Endothelial cell of umbilical vein (primary cell): ENCODE data around the gene BTBD17. TPM values are rescaled to one million over a fixed set of nuclear protein-coding genes. Genes with fewer than 3 reads are reported as not detected.

Source experiments
- BruUV-seq: library from RNA; stranded (reverse); fragments of 400-500 nt; replicated peaks from 2 replicates; lab custom pipeline; 2021; lab: Mats Ljungman, UMichigan
- CTCF ChIA-PET: fragments of 300-600, 350-600 bp; sonication (Branson Sonifier 250); formaldehyde crosslinking; loops from one replicate; lab custom pipeline; 2021; ENCODE audit warnings: antibody characterized with exemption, inconsistent platforms; lab: Charles Lee
- POLR2A ChIA-PET: fragments of 300-600, 350-600 bp; sonication (Branson Sonifier 250); formaldehyde crosslinking; loops from one replicate; lab custom pipeline; 2021; ENCODE audit warnings: antibody characterized with exemption, inconsistent platforms; lab: Charles Lee
- DNase-seq: peaks from one replicate; pipeline ENCODE4 v3.0.0-alpha.2; 2011; ENCODE audit warnings: low read depth, low spot score
- FAIRE-seq: peaks from 2 replicates; lab custom pipeline; 2011; peaks lifted over from hg19 to GRCh38; lab: Jason Lieb, UNC
- H2AFZ ChIP-seq: 2 replicates; pipeline ENCODE4 v1.6.0; 2012; ENCODE audit warnings: low read depth, low read length, control low read depth, inconsistent platforms
- H3K27ac ChIP-seq: 2 replicates; pipeline ENCODE4 v1.5.1; 2011; ENCODE audit warnings: low read depth, mild to moderate bottlenecking, control low read depth, low read length, moderate library complexity; ENCODE audit not compliant: insufficient read depth
- H3K27me3 ChIP-seq, 2 experiments: 2 replicates each; pipeline versions ENCODE4 v1.6.0 to v1.6.1; 2011; ENCODE audit warnings: low read length in 2 of 2, mixed read lengths in 1 of 2; ENCODE audit not compliant: control insufficient read depth in 2 of 2, insufficient read depth in 2 of 2
- H3K36me3 ChIP-seq, 2 experiments: 2 replicates in 1 of 2; 3 replicates in 1 of 2; pipeline ENCODE4 v1.5.1; 2011; ENCODE audit warnings: low read length in 2 of 2, mild to moderate bottlenecking in 1 of 2, moderate library complexity in 1 of 2; ENCODE audit not compliant: control insufficient read depth in 2 of 2, insufficient read depth in 2 of 2; ENCODE audit errors: extremely low read depth in 1 of 2
- H3K4me1 ChIP-seq: 3 replicates; pipeline ENCODE4 v1.5.1; 2011; ENCODE audit warnings: mild to moderate bottlenecking, low read length; ENCODE audit not compliant: control insufficient read depth, insufficient read depth; ENCODE audit errors: extremely low read depth
- H3K4me2 ChIP-seq: 2 replicates; pipeline ENCODE4 v1.6.1; 2011; ENCODE audit warnings: low read length, control low read depth, mixed read lengths; ENCODE audit not compliant: insufficient read depth
- H3K4me3 ChIP-seq, 3 experiments: fragments of 200-600 bp in 1 of 3; sonication (generic), shearing (Covaris generic) in 1 of 3; replicated peaks in 1 of 3; 2 replicates each; pipeline ENCODE4 v1.5.1; 2011 to 2016; ENCODE audit warnings: control low read depth in 3 of 3, low read length in 3 of 3, mild to moderate bottlenecking in 2 of 3, inconsistent platforms in 1 of 3, low read depth in 1 of 3, moderate library complexity in 1 of 3; ENCODE audit not compliant: insufficient read depth in 1 of 3
- H3K79me2 ChIP-seq: 2 replicates; pipeline ENCODE4 v1.6.0; 2012; ENCODE audit warnings: low read length, inconsistent platforms; ENCODE audit not compliant: control insufficient read depth, insufficient read depth
- H3K9ac ChIP-seq: replicated peaks from 2 replicates; pipeline ENCODE3; 2011; ENCODE audit warnings: low read length, control low read depth; ENCODE audit not compliant: insufficient read depth; ENCODE audit errors: extremely low read depth
- H3K9me1 ChIP-seq: replicated peaks from 3 replicates; pipeline ENCODE4 v1.6.0; 2011; ENCODE audit warnings: mild to moderate bottlenecking, low read length; ENCODE audit not compliant: control insufficient read depth, insufficient read depth; ENCODE audit errors: extremely low read depth
- H3K9me3 ChIP-seq: replicated peaks from 2 replicates; pipeline ENCODE4 v1.5.1; 2012; ENCODE audit warnings: low read length, inconsistent platforms; ENCODE audit not compliant: control insufficient read depth, insufficient read depth
- H4K20me1 ChIP-seq: replicated peaks from 2 replicates; pipeline ENCODE3; 2011; ENCODE audit warnings: mild to moderate bottlenecking, low read length; ENCODE audit not compliant: control insufficient read depth, insufficient read depth; ENCODE audit errors: extremely low read depth
- CTCF ChIP-seq, 2 donors: IDR thresholded peaks; 1 replicate in 1 of 2; 2 replicates in 1 of 2; pipeline ENCODE4 v1.5.1; 2011; ENCODE audit warnings: low read length in 2 of 2, mild to moderate bottlenecking in 2 of 2, moderate library complexity in 2 of 2, control low read depth in 1 of 2, inconsistent platforms in 1 of 2, low read depth in 1 of 2; ENCODE audit not compliant: insufficient read depth in 1 of 2; ENCODE audit errors: extremely low read depth in 1 of 2
- EZH2 ChIP-seq: IDR thresholded peaks from 2 replicates; pipeline ENCODE4 v1.6.1; 2012; ENCODE audit warnings: borderline replicate concordance, low read depth, mild to moderate bottlenecking, moderate library complexity, low read length, inconsistent platforms; ENCODE audit not compliant: severe bottlenecking
- FOS ChIP-seq: IDR thresholded peaks from 2 replicates; pipeline ENCODE4 v1.6.1; 2011; ENCODE audit warnings: mild to moderate bottlenecking, low read length, moderate library complexity, borderline replicate concordance; ENCODE audit not compliant: insufficient read depth
- GATA2 ChIP-seq: IDR thresholded peaks from 2 replicates; pipeline ENCODE4 v1.7.0; 2011; ENCODE audit warnings: low read depth, mild to moderate bottlenecking, moderate library complexity, mixed read lengths, low read length; ENCODE audit not compliant: insufficient read length, insufficient read depth
- JUN ChIP-seq: IDR thresholded peaks from 2 replicates; pipeline ENCODE4 v1.6.1; 2011; ENCODE audit warnings: borderline replicate concordance, low read depth; ENCODE audit not compliant: insufficient read length, insufficient read depth
- MYC ChIP-seq: IDR thresholded peaks from one replicate; pipeline ENCODE4 v1.6.1; 2011; ENCODE audit warnings: mild to moderate bottlenecking, low read depth, low read length
- POLR2A ChIP-seq: IDR thresholded peaks from 2 replicates; pipeline ENCODE4 v1.6.1; 2012; ENCODE audit warnings: low read depth, mild to moderate bottlenecking, control low read depth, low read length
- POLR2AphosphoS5 ChIP-seq: IDR thresholded peaks from 2 replicates; pipeline ENCODE4 v1.6.1; 2012; ENCODE audit warnings: low read depth, mild to moderate bottlenecking, control low read depth, low read length, moderate library complexity; ENCODE audit not compliant: insufficient read depth
- dilution Hi-C: fragments of 300-500 bp; cut with MboI; formaldehyde crosslinking; loops from one replicate; pipeline ENCODE4 v1.15.0; 2019; ENCODE audit warnings: low sequenced_read_pairs; ENCODE audit not compliant: extremely low pct_ligation_motif_present
- intact Hi-C: fragments of 100-400 bp; cut with micrococcal nuclease; formaldehyde crosslinking; loops from one replicate; pipeline ENCODE4 v1.10.0; 2022
- polyA plus RNA-seq, 4 experiments: library from polyadenylated mRNA; depleted of rRNA in 3 of 4; stranded (reverse) in 3 of 4; unstranded in 1 of 4; fragments of >200 nt; gene quantifications; 2 replicates each; pipeline versions ENCODE4 v1.2.1 to v1.2.3, GENCODE V29; 2011 to 2012; ENCODE audit warnings: missing spikeins in 1 of 4
- total RNA-seq: library from RNA; stranded (reverse); gene quantifications from 2 replicates; pipeline ENCODE4 v1.2.3, GENCODE V29; 2021
- TF ChIP-seq, protein P1 (sequence below): IDR thresholded peaks from 2 replicates; pipeline ENCODE4 v1.6.1; 2011; ENCODE audit not compliant: insufficient read depth, insufficient read length

Gene BTBD17
- total and polyA plus RNA-seq, 2 donors (not counting 3 experiments of a cell fraction or from before 2014, with no cell fraction given) = not detected

DNA sequence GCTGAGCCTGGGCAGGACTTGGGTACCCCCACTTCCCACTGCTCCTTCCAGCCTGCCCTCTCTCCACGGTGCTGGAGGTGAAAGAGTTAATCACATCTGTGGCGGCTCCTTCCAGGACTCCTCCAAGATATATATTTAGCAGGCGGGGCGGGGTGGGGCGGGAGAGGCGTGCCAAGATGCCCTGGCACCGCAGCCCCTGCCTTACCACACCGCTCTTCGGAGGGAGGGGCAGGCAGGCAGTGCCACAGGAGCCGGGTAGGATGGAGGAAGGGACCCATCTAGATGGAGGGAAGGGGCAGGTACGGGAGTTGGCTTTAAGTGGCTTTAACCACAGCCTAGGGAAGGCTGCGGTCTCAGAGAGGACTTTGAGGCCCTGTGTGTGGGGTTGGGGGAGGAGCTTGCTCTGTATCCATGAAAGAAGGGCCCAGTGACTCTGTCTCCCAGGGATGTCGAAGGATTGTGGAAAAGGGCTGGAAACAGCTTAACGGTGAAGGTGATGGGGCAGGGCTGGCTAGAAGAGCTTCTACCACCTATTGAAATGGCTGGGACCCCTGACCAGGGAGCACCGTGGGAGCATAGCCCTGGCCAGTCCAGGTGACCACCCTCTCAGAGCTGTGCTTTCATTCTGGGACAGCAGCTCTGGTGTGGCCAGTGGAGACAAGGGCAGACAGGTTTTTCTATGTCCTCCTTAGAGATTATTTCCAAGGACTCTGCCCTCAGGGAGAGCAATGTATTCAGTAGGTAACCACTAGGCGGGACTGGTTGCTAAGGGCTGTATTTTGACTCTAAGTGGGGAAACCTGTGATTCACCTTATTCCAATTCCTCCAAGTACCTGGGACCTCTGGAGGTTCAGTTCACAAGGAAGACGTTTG, 18.7 kb upstream of the BTBD17 start:
- Histone ChIP-seq H3K9ac (no peak overlapping the region), H2AFZ (no peak overlapping the region), H3K36me3 (no peaks in the 10 kb centered on the region), H3K27me3 (no peaks in the 10 kb centered on the region), H4K20me1 (no peaks in the 10 kb centered on the region), H3K79me2 (no peaks in the 10 kb centered on the region), H3K9me1 (no peaks in the 10 kb centered on the region), H3K4me3 (no peak overlapping the region), H3K4me1 (no peaks in the 10 kb centered on the region), H3K4me2 (no peak overlapping the region), H3K9me3 (no peaks in the 10 kb centered on the region), H3K27ac (no peak overlapping the region)
- no peak for DNase-seq
- CTCF ChIA-PET = interaction anchor here (0.7 to 5.0 kb wide), 8 partner anchors 8 to 357 kb away, joined by 3 to 221 read pairs (median 18); partner anchors contain the start of genes GPR142 and RAB37
- intact Hi-C loops (no loop called here), dilution Hi-C loops (no loop called here)
- POLR2A ChIA-PET = no interaction called here
- FAIRE-seq = no peak
- no peak for TF ChIP-seq JUN
- no peak for TF ChIP-seq POLR2A
- no peak for TF ChIP-seq EZH2
- TF ChIP-seq POLR2AphosphoS5 = no peak
- no peak for TF ChIP-seq MYC
- TF ChIP-seq, protein P1, sequence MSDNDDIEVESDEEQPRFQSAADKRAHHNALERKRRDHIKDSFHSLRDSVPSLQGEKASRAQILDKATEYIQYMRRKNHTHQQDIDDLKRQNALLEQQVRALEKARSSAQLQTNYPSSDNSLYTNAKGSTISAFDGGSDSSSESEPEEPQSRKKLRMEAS = no peak
- no peak for TF ChIP-seq CTCF (IDR thresholded peaks at IDR 0.05; ENCODE audit: extremely low read depth in 1 of 2, insufficient read depth in 1 of 2, low read depth in 1 of 2, low read length in 2 of 2)
- no peak for TF ChIP-seq FOS
- TF ChIP-seq GATA2 = no peak
- BruUV-seq = no TSS peak
